Left cardiac atrium (tissue), 4 donors: ENCODE data around the gene NRP2. TPM values are rescaled to one million over a fixed set of nuclear protein-coding genes. Genes with fewer than 3 reads are reported as not detected.

ENCODE experiments used
- ATAC-seq, 2 donors: fragments of 200-7000 bp; cut with Tn5 transposase; one replicate each; pipeline ENCODE4 v1.9.1; 2020; ENCODE audit warnings: mild to moderate bottlenecking in 2 of 2, moderate library complexity in 2 of 2
- DNase-seq: peaks from one replicate; pipeline ENCODE4 v3.0.0-alpha.2; 2020
- intact Hi-C, 2 donors: fragments of 100-400 bp; cut with DNase I; formaldehyde crosslinking; loops; one replicate each; pipeline versions ENCODE4 v1.14.1 to v1.15.1; 2022 to 2023
- long read RNA-seq: library from polyadenylated mRNA; unstranded; transcript quantifications from one replicate; pipeline ENCODE4 v2.0.0, GENCODE V29; 2021
- total RNA-seq, 2 donors: library from RNA; stranded (reverse); fragmentation: NEBNext Ultra II Directional; extraction: Animal tissue kit (Norgen Biotek cat#: 25700); gene quantifications; one replicate each; pipeline ENCODE4 v1.2.1, GENCODE V29; 2021
- donor health status: DM: no; HTN: yes; CAD: no.
- donor health status: DM: no; HTN: yes; CAD: no; lungs with severe emphysema.
- donor health status: DM: yes; HTN: yes; CAD: no.
- donor health status: Dilated cardiomyopathy.

NRP2 gene
- 10 to 100 TPM; 16.3 to 16.6 TPM for total RNA-seq
- long read RNA-seq, result 0 reads

DNA sequence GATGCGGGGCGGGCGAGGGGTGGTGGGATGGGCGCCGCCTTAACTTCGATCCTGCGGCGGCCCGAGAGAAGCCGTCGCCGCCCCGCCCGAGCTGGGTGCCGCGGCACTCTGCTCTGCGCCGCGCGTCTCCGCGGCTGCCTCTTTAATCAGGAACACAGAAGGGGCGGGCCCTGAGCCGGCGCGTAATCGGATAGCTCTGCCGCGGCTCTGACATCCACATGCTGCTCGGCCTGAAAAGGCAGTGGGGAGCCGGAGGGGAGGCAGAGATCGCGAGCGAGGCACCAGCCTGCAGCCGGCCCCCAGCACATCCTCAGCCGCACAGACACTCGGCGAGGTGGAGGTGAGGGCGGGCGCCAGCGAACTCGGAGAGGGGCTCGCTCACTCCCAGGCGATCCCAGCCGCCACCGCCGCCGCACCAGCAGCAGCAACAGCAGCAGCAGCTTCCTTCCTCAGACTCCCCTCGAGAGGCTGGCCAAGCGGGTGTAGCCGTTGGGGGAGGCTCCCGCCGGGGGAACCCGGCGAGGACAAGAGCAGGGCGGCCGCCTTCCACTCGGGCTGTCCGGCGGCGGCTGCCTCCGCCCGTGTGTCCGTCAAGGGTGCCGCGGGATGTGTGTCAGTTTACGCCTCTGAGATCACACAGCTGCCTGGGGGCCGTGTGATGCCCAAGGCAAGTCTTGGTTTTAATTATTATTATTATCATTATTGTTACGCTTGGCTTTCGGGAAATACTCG, at the start of gene NRP2:
Gene NRP2 (plus strand): TSS at position 263 of the 732 bp plus-strand sequence. CDS start 790 bp downstream, outside the sequence.
- ATAC-seq (peak; percentile 81 to 89), DNase-seq (peak; percentile 89)
- intact Hi-C loops, result loop anchor here in 1 of 2 donors (10.0 kb wide), 1 partner anchor 1418 kb away; no protein-coding TSS in a partner anchor

GRCh38 chr2:205633994-205634393, 48.3 kb upstream of the NRP2 start:
- ATAC-seq, result peak in 1 of 2 donors; percentile 42
- intact Hi-C loops, result no loop called here

DNA sequence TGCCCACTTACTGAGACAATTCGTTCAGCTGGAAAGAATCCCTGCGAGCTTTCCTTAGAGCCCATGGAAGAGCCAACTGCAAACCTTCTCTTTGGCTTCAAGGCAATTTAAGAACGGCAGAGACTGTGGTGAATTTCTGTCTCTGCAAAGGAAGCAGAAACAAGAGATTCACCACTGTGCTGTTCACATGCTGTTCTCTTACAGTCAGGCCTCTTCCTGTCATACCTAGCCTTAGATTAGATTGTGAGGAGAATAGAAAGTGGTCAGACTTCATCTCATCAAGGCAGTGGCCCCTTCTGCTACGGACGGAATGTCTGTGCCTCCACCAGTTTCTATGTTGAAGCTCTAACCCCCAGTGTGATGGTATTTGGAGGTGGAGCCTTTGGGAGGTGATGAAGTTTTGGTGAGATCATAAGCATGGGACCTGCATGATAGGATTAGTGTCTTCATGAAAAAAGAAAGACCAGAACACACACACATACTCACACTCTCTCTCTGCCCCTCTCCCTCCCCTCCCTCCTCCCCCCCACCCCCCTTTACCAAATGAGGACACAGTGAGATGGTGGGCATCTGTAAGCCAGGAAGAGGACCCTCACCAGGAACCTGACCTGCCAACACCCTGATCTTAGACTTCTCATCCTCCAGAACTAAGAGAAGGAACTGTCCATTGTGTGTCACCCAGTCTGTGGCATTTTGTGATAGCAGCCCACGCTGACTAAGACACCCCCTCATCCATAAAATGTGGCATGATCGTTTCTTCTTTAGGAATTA, 45.6 kb upstream of the NRP2 start:
- ATAC-seq, result no peak
- no peak for DNase-seq
- intact Hi-C loops, result no loop called here

More at GRCh38 chr2:205633994-205634393, 48.3 kb upstream of the NRP2 start:
- DNase-seq, result no peak

- intact Hi-C loops, result no loop called here
- no peak for ATAC-seq
These were observed 45.0 kb upstream of the NRP2 start for GRCh38 chr2:205637320-205637602.

DNA sequence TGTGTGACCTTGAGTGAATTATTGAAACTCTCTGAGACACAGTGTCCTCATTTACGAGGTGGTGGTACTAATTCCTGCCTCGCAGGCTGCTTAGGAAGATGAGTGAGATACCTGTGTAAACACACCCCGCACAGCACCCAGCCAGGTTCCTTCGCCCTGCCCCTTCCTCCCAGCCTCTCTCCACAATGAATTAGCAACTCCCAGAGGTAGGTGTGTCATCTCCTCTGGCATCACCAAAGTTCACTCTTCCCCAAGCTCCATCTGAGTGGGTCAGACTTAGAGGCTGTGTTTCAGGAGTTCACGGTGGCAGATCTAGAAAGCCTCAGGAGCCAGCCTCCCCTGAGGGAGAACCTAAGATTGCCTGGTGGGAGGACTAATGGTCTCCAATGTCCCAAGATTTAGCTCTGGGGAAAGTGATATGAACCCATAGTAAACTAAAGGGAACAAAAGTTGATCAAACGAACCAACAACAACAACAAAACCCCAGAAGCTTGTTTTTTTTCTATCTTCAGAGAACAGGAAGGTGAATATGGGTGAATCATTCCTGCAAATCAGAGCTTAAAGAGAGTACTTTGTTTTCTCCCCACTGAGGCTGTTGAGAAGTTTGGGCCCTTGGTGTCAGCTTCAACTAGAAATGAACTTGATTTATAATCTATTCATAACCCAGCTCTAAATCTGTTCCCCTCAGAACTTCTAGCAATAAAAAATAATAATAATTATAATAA, 44.4 kb upstream of the NRP2 start:
- intact Hi-C loops, result no loop called here
- DNase-seq (no peak), ATAC-seq (no peak)

More at GRCh38 chr2:205637320-205637602, 45.0 kb upstream of the NRP2 start:
- DNase-seq, result no peak

GRCh38 chr2:205640716-205641115, 41.6 kb upstream of the NRP2 start:
- DNase-seq, result no peak
- intact Hi-C loops, result no loop called here
- no peak for ATAC-seq

DNA sequence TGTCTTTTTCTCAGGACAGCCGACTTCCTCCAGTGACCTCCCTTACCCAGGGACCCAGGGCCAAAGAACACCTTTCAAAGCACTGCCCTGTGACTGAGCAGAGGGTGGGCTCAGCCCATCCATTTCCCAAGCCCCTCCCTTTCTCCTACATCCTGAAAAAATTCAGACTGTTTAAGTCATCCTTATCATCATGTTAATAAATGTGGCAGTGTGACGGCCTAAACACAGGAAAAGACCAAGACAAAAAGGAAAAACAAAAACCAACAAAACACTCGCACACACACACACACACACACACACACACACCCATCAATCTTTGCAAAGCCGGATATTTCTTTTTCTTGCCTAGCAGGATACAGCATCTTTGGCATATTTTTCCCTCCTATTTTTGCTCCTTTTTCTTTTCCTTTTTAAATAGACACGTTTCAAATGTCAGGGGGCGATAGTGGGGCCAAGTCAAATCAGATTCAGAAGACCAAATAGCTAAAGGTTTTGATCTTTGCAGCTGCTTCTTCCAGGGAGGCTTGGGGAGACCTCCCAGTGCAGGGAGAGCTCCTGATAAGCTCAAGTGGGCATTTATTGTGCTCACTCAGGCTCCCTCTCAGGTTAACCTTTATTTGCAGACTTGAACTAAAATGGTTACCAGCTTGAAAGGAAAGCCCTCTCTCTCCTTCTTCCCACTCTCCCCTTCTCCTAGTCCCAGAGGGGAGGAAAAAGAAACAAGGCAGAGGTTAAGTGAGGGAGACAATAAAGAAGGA, 39.5 kb upstream of the NRP2 start:
- DNase-seq, result no peak
- intact Hi-C loops, result no loop called here
- no peak for ATAC-seq

DNA sequence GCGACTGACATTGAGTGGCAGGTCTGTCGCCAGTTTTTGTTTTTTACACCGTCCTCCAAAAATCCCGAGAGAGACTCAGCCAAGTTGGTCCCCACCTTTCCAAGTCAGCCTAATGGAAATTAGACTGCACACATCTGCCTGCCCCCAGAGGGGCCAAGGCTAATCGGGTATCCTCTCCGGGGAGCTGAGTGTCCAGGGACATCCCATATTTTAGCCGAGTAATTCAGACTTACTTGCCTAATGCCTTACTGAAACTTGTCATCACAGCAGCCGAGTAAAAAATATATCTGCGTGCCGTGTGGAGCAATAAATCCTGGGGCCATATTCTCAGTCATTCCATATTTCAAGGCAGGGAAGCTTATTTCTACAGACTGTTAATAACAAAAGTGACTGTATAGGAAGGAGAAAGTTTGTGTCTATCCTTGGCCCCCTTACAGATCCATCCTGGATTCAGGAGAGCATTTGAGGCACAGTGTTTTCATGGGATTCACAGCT, 38.9 kb upstream of the NRP2 start:
- no peak for ATAC-seq
- intact Hi-C loops, result no loop called here
- DNase-seq, result no peak

- no peak for ATAC-seq
These were observed 38.3 kb upstream of the NRP2 start for GRCh38 chr2:205644018-205644417.

DNA sequence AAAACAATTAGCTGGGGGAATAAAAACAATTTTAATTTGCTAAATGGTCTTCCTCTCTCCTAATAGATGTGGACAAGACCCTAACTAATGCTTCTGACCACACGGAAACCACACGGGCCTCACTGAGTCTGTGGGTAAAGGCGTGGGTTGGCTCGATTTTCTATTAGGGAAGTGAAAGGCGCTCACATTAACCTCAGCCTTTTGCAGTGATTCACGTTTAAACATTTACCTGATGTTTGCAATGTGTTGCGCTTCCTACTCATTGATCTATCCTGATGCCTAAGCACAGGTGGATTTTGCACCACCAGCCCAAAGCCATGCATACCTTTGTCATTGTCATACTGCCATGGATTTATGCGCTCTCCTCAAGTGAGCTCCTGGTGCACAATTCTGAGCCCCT, 35.6 kb upstream of the NRP2 start:
- intact Hi-C loops, result no loop called here
- ATAC-seq, result no peak
- no peak for DNase-seq

More at GRCh38 chr2:205644018-205644417, 38.3 kb upstream of the NRP2 start:
- no peak for DNase-seq
- intact Hi-C loops, result no loop called here

GRCh38 chr2:205650450-205650849, 31.9 kb upstream of the NRP2 start:
- ATAC-seq (peak in 1 of 2 donors; percentile 26), DNase-seq (no peak)
- intact Hi-C loops, result no loop called here

- intact Hi-C loops, result no loop called here
- ATAC-seq (no peak), DNase-seq (no peak)
These were observed 31.4 kb upstream of the NRP2 start for GRCh38 chr2:205650931-205651330.

DNA sequence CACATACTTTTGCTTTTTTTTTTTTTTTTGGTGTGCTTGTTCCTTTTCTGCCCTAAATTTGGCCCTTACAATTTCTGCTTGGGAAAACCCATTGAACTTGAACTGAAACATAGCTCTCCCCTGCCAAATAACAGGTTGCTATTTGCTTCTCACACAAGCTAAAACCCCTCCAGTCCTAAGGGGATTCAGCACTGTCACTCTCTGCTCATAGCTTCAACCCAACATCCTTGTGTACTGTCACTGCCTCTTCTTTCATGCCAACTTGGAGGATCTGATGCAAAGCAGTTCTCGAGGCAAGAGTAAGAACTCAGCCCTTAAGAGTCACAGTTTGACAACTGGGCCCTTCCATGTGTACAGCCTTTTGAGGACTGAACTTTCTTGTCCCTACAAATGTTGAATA, 30.6 kb upstream of the NRP2 start:
- no peak for ATAC-seq
- no peak for DNase-seq
- intact Hi-C loops, result no loop called here

DNA sequence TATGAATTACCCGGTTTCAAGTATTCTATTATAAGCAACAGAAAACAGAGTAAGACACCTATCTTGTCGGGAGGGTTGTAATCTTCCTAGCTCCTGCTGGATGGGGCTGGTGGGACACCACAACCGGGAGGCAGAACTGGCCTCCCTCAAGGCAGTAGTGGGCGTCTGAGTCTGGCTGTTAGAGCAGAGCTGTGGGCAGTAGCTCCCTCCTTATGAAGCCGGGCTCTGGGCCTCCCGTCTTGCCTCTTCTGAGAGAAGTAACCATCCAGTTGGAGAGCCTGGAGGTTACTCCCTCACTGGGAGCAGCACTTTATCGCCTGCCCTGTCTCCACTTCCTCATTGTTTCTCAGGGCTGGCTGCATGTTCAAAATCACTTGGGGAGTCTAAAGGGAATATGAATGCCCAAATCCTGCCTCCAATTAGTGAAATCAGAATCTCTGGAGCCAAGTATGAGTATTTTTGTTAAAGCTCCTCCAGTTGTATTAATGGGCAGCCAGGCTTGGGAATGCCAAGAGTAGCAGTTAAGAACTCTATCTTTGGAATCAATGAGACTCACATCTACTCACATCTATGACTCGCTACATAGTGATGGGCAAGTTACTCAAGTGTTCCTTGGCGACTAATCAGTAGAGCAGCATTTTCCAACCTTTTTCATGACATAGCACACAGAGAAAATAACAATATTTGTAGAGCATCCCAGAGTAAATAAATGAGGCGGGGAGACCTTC, 27.3 kb upstream of the NRP2 start:
- DNase-seq (no peak), ATAC-seq (no peak)
- intact Hi-C loops, result no loop called here

GRCh38 chr2:205655779-205656456, 26.4 kb upstream of the NRP2 start:
- intact Hi-C loops, result no loop called here

DNA sequence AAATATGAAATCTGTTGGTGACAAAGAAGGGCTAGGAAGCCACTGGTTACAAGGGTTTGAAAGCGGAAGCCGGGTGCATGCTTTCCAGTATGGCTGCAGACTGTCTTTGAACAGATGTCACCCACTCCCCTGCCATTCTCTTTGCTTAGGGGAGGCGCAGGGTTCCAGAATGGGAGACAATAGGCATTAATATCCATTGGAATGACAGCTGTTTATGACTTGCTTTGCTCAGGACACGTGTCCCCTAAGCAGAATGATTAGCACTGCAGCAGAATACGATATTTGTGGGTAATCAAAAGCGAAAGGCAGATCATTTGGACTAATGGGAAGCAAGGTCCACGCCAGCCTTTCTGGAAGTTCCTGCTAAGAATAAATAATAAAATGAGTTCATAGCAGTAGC, 25.8 kb upstream of the NRP2 start:
- DNase-seq (no peak), ATAC-seq (no peak)
- intact Hi-C loops, result no loop called here

More at GRCh38 chr2:205655779-205656456, 26.4 kb upstream of the NRP2 start:
- DNase-seq (no peak), ATAC-seq (no peak)

DNA sequence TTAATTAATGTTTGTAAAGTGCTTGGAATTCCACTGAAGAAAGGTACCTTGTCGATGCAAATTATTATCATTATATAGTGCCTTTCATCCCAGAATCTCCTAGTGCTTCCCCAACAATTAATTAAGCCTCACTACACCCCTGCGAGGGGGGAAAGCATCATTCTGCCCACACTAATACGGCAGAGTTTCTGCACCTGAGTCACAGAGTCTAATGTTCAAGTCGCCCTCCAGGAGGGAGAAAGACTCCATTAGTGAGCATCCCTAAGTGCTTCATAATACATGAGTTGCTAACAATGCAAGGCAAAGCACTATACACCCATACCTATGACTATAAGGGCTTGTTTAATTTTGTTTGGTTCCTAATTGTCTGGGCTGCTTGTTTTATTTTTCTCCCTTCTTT, 25.4 kb upstream of the NRP2 start:
- no peak for DNase-seq
- intact Hi-C loops, result no loop called here
- no peak for ATAC-seq

GRCh38 chr2:205657579-205657978, 24.7 kb upstream of the NRP2 start:
- intact Hi-C loops, result no loop called here
- no peak for DNase-seq
- ATAC-seq, result peak; percentile 45 to 79
